ENCODE data around the gene GJB2. TPM values are rescaled to one million over a fixed set of nuclear protein-coding genes. Genes with fewer than 3 reads are reported as not detected.

Gene GJB2
- total RNA-seq, 1 donor from 2014 or later = 5.7 TPM

DNA sequence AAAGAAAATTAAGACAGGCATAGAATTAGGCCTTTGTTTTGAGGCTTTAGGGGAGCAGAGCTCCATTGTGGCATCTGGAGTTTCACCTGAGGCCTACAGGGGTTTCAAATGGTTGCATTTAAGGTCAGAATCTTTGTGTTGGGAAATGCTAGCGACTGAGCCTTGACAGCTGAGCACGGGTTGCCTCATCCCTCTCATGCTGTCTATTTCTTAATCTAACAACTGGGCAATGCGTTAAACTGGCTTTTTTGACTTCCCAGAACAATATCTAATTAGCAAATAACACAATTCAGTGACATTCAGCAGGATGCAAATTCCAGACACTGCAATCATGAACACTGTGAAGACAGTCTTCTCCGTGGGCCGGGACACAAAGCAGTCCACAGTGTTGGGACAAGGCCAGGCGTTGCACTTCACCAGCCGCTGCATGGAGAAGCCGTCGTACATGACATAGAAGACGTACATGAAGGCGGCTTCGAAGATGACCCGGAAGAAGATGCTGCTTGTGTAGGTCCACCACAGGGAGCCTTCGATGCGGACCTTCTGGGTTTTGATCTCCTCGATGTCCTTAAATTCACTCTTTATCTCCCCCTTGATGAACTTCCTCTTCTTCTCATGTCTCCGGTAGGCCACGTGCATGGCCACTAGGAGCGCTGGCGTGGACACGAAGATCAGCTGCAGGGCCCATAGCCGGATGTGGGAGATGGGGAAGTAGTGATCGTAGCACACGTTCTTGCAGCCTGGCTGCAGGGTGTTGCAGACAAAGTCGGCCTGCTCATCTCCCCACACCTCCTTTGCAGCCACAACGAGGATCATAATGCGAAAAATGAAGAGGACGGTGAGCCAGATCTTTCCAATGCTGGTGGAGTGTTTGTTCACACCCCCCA, 3.8 kb downstream of the GJB2 start:
- TF ChIP-seq, protein P1, sequence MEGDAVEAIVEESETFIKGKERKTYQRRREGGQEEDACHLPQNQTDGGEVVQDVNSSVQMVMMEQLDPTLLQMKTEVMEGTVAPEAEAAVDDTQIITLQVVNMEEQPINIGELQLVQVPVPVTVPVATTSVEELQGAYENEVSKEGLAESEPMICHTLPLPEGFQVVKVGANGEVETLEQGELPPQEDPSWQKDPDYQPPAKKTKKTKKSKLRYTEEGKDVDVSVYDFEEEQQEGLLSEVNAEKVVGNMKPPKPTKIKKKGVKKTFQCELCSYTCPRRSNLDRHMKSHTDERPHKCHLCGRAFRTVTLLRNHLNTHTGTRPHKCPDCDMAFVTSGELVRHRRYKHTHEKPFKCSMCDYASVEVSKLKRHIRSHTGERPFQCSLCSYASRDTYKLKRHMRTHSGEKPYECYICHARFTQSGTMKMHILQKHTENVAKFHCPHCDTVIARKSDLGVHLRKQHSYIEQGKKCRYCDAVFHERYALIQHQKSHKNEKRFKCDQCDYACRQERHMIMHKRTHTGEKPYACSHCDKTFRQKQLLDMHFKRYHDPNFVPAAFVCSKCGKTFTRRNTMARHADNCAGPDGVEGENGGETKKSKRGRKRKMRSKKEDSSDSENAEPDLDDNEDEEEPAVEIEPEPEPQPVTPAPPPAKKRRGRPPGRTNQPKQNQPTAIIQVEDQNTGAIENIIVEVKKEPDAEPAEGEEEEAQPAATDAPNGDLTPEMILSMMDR (conservative IDR thresholded peaks at IDR 0.05; ENCODE audit: low read depth, low read length) = no peak
- no peak for DNase-seq (ENCODE audit: low read depth)
- no peak overlapping the region for H3K4me3 ChIP-seq (ENCODE audit: low read depth, low read length)

DNA sequence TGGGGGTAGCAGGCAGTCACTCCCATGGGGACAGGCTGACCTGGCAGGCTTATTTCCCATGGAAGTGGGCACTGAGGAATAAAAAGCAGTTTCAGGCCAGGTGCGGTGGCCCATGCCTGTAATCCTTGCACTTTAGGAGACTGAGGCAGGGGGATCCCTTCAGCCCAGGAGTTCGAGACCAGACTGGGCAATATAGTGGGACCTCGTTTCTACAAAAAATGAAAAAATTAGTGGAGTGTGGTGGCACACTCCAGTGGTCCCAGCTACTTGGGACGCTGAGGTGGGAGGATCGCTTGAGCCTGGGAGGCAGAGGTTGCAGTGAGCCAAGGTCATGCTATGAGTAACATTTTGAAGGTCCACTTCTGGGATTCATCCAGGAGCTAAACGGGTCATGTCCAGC, 6.0 kb downstream of the GJB2 start:
- no peak for DNase-seq (ENCODE audit: low read depth)
- TF ChIP-seq, protein P1 (conservative IDR thresholded peaks at IDR 0.05; ENCODE audit: low read depth, low read length) = no peak
- no peak overlapping the region for H3K4me3 ChIP-seq (ENCODE audit: low read depth, low read length)

DNA sequence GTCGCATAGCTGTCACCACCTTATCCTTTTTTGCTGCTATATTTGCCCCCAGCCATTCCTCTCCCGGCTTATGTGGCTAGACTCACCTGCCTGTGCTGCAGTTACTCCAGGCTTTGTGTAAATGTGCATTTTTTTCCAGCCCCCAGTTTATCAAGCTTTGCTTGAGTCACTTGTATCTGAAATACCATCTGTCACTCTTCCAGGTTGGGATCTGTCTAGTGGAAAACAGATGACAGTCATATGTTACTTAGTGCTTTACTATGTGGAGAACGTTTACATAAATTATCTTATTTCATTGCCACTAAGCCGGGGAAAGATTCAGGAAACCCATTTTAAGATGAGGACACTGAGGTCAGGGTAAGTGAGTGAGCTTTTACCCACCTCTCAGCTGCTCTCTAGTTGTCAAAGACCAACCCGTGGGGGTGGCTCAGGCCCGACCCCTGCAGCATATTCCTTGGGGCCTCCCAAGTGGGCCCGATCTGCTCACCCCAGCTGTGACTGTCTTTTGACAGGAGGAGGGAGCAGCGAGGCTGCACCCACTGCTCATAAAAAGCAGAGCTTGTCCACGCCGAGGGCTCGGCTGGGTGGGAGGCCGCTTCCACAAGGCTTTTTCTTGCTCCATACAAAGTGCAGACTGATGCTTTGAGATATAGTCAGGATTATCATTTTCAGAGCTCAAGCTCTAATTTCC, 7.2 kb downstream of the GJB2 start:
- H3K4me3 ChIP-seq (ENCODE audit: low read depth, low read length) = no peak overlapping the region
- no peak for DNase-seq (ENCODE audit: low read depth)
- TF ChIP-seq, protein P1 (conservative IDR thresholded peaks at IDR 0.05; ENCODE audit: low read depth, low read length) = no peak

DNA sequence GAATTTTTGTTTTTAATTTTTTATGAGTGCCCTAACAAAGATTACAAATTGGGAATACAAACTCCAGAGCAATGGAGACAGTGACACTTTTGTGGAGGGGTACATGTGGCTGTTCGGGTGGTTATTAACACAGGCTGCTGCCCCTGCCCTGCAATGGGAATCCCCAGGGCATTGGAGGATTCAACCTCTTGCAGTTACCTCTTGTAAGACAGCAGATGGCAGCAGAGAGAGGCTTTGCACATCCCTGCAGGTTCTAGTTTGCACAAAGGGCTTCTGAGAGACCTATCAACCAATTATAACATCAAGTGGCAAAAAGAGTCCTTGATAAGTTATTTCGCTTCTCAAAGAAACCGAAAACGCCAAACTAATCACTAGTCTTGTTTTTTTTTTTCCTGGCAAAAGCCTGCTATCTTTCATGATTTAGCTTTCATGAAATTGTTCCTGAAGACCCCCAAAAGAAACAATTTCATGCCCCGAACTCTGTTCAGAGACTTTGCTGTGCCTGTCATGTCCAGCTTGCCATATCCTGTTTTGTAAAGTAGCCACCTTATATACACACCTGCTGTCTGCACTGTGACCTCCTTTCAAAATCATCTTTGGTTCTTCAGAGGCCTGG, 10.4 kb downstream of the GJB2 start:
- H3K4me3 ChIP-seq (ENCODE audit: low read depth, low read length) = no peak overlapping the region
- TF ChIP-seq, protein P1 (conservative IDR thresholded peaks at IDR 0.05; ENCODE audit: low read depth, low read length) = peak; percentile 94
- no peak for DNase-seq (ENCODE audit: low read depth)

DNA sequence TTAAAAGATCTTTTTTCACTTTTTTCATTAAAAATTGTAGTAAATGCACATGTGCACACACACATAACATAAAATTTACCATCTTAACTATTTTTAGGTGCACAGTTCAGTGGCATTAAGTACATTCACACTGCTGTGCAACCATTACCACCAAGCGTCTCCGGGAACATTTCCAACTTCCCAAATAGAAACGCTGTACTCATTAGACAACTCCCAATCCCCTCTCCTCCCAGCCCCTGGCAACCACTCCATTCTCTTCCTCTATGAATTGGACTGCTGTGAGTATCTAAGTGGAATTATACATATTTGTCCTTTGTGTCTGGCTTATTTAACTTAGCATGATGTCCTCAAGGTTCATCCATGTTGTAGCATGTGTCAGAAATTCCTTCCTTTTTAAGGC, 11.6 kb downstream of the GJB2 start:
- TF ChIP-seq, protein P1 (conservative IDR thresholded peaks at IDR 0.05; ENCODE audit: low read depth, low read length) = no peak
- no peak for DNase-seq (ENCODE audit: low read depth)
- no peak overlapping the region for H3K4me3 ChIP-seq (ENCODE audit: low read depth, low read length)

DNA sequence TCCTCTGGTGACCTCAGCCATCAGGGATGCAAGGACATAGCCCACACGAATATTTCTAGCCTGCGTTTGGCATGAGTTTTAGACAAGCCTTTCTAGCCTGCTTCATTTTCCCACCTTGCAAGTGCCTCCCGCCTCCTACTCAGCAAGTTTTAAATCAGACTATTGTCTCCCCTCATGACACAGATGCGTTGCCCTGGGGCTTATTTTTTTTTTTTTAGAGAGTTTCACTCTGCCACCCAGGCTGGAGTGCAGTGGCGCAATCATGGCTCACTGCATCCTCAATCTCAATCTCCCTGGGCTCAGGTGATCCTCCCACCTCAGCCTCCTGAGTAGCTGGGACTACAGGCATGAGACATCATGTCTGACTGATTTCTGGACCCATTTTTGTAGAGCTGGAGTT, 14.6 kb downstream of the GJB2 start:
- no peak for DNase-seq (ENCODE audit: low read depth)
- no peak overlapping the region for H3K4me3 ChIP-seq (ENCODE audit: low read depth, low read length)
- TF ChIP-seq, protein P1 (conservative IDR thresholded peaks at IDR 0.05; ENCODE audit: low read depth, low read length) = no peak

Data from epithelial cell of proximal tubule (primary cell).